K562 (cell line): Measurements from ENCODE around the gene RPL14. TPM values are rescaled to one million over a fixed set of nuclear protein-coding genes. Genes with fewer than 3 reads are reported as not detected.

ENCODE experiments used
- ARID2 ChIP-seq: fragments of 450-650 bp; IDR thresholded peaks from 2 replicates; pipeline ENCODE4 v1.6.1; 2017; ENCODE audit warnings: antibody characterized with exemption, mild to moderate bottlenecking
- ETV5 ChIP-seq: sonication (generic); formaldehyde crosslinking; IDR thresholded peaks from 2 replicates; pipeline ENCODE4 v1.4.0; 2020; ENCODE audit warnings: low read depth, mild to moderate bottlenecking, missing genetic modification reagents
- MTF1 ChIP-seq: fragments of 250-450 bp; sonication (Bioruptor Pico); IDR thresholded peaks from 2 replicates; pipeline ENCODE4 v1.9.0; 2021; ENCODE audit warnings: moderate library complexity, mild to moderate bottlenecking, inconsistent platforms, borderline replicate concordance
- NCOA2 ChIP-seq, 2 experiments: fragments of 450-650 bp; IDR thresholded peaks; 2 replicates each; pipeline ENCODE4 v1.6.1; 2018; ENCODE audit warnings: mild to moderate bottlenecking in 2 of 2, moderate library complexity in 1 of 2; ENCODE audit not compliant: partially characterized antibody in 2 of 2
- PCBP1 ChIP-seq: fragments of 200-400 bp; formaldehyde crosslinking; IDR thresholded peaks from 2 replicates; pipeline ENCODE4 v1.6.1; 2018; ENCODE audit warnings: mild to moderate bottlenecking, low read depth, low read length; ENCODE audit not compliant: poor library complexity, severe bottlenecking
- ZNF24 ChIP-seq: fragments of 450-650 bp; IDR thresholded peaks from 2 replicates; pipeline ENCODE4 v1.6.1; 2016
- polyA plus RNA-seq, 8 experiments: library from polyadenylated mRNA; depleted of rRNA in 4 of 8; stranded (reverse) in 5 of 8; unstranded in 3 of 8; fragments of >200 nt; fragmentation: Nextera tagmentation in 2 of 8; fragmentation: Illumina TruSeq in 1 of 8; extraction: Ambion mirVana in 2 of 8; extraction: Trizol in 1 of 8; gene quantifications; 2 replicates each; pipeline versions ENCODE4 v1.2.1 to v1.2.3, GENCODE V29; 2011 to 2014; ENCODE audit warnings: inconsistent platforms in 1 of 8, missing spikeins in 1 of 8
- total RNA-seq, 7 experiments: library from RNA; depleted of rRNA in 6 of 7; stranded (reverse); fragments of >200 nt in 6 of 7; fragmentation: Illumina TruSeq in 2 of 7; extraction: Trizol in 2 of 7; gene quantifications; 2 replicates each; pipeline versions ENCODE4 v1.2.1 to v1.2.3, GENCODE V29; 2011 to 2021; ENCODE audit warnings: low replicate concordance in 1 of 7
- TF ChIP-seq, protein P1 (sequence below): fragments of 150-350 bp; IDR thresholded peaks from 2 replicates; pipeline ENCODE4 v1.6.1; 2014; ENCODE audit warnings: low read depth, mild to moderate bottlenecking, low read length, borderline replicate concordance
- TF ChIP-seq, protein P2 (sequence below): IDR thresholded peaks from 2 replicates; pipeline ENCODE4 v1.6.1; 2011; ENCODE audit warnings: borderline replicate concordance, low read depth, mild to moderate bottlenecking, moderate library complexity, low read length; ENCODE audit not compliant: insufficient read depth, poor library complexity, severe bottlenecking
- TF ChIP-seq, protein P3 (sequence below), 2 experiments: fragments of 450-650 bp; IDR thresholded peaks; 2 replicates each; pipeline ENCODE4 v1.6.1; 2016

RPL14 gene
- total and polyA plus RNA-seq, 9 of the 15 experiments (the other 6 are each of a cell fraction or from before 2014, with no cell fraction given), result 851 to 4,649 (median 2,133) TPM

DNA sequence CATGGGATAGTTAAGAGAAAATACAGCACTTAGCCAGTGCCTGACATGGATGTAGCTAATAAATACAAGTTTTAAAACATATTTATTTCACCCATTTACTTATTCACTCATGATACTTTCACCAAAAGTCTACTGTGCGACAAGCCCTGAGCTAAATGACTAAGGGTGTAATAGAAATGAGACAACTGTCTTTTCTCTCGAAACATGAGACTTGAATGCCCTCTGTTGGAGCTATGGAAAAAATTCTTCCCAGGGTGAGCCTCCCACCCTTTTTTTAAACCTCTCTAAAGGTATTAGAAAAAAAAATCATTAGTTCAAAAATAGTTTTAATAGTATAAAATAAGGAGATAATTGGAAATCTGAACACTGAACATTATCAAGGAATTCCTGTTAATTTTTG lies 24.3 kb upstream of the RPL14 start (continued):
- TF ChIP-seq, protein P1, sequence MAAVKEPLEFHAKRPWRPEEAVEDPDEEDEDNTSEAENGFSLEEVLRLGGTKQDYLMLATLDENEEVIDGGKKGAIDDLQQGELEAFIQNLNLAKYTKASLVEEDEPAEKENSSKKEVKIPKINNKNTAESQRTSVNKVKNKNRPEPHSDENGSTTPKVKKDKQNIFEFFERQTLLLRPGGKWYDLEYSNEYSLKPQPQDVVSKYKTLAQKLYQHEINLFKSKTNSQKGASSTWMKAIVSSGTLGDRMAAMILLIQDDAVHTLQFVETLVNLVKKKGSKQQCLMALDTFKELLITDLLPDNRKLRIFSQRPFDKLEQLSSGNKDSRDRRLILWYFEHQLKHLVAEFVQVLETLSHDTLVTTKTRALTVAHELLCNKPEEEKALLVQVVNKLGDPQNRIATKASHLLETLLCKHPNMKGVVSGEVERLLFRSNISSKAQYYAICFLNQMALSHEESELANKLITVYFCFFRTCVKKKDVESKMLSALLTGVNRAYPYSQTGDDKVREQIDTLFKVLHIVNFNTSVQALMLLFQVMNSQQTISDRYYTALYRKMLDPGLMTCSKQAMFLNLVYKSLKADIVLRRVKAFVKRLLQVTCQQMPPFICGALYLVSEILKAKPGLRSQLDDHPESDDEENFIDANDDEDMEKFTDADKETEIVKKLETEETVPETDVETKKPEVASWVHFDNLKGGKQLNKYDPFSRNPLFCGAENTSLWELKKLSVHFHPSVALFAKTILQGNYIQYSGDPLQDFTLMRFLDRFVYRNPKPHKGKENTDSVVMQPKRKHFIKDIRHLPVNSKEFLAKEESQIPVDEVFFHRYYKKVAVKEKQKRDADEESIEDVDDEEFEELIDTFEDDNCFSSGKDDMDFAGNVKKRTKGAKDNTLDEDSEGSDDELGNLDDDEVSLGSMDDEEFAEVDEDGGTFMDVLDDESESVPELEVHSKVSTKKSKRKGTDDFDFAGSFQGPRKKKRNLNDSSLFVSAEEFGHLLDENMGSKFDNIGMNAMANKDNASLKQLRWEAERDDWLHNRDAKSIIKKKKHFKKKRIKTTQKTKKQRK, result no peak
- TF ChIP-seq PCBP1 (no peak), MTF1 (CRISPR knock-in tag) (no peak), ZNF24 (no peak), ARID2 (peak; percentile 70; the same call in 1 of the 2 replicates), ETV5 (CRISPR knock-in tag) (no peak), NCOA2 (IDR thresholded peaks at IDR 0.05; ENCODE audit: partially characterized antibody in 2 of 2) (no peak)
- TF ChIP-seq, protein P2, sequence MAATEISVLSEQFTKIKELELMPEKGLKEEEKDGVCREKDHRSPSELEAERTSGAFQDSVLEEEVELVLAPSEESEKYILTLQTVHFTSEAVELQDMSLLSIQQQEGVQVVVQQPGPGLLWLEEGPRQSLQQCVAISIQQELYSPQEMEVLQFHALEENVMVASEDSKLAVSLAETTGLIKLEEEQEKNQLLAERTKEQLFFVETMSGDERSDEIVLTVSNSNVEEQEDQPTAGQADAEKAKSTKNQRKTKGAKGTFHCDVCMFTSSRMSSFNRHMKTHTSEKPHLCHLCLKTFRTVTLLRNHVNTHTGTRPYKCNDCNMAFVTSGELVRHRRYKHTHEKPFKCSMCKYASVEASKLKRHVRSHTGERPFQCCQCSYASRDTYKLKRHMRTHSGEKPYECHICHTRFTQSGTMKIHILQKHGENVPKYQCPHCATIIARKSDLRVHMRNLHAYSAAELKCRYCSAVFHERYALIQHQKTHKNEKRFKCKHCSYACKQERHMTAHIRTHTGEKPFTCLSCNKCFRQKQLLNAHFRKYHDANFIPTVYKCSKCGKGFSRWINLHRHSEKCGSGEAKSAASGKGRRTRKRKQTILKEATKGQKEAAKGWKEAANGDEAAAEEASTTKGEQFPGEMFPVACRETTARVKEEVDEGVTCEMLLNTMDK, result no peak
- TF ChIP-seq, protein P3, sequence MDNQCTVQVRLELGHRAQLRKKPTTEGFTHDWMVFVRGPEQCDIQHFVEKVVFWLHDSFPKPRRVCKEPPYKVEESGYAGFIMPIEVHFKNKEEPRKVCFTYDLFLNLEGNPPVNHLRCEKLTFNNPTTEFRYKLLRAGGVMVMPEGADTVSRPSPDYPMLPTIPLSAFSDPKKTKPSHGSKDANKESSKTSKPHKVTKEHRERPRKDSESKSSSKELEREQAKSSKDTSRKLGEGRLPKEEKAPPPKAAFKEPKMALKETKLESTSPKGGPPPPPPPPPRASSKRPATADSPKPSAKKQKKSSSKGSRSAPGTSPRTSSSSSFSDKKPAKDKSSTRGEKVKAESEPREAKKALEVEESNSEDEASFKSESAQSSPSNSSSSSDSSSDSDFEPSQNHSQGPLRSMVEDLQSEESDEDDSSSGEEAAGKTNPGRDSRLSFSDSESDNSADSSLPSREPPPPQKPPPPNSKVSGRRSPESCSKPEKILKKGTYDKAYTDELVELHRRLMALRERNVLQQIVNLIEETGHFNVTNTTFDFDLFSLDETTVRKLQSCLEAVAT (IDR thresholded peaks at IDR 0.05), result no peak
